SK-N-SH (cell line): Measurements from ENCODE around the gene MAGI3. TPM values are rescaled to one million over a fixed set of nuclear protein-coding genes. Genes with fewer than 3 reads are reported as not detected.
A peak's percentile ranks its signal among the peaks of the same experiment; 100 is the strongest.

Experiments
- CTCF ChIA-PET: fragments of 300-600, 350-600 bp; formaldehyde crosslinking; extraction: SDS; loops from one replicate; lab custom pipeline; 2021; lab: Yijun Ruan, JAX
- POLR2A ChIA-PET: fragments of 350-600 bp; sonication (Branson Sonifier 250); formaldehyde crosslinking; extraction: SDS; loops from one replicate; lab custom pipeline; 2020; ENCODE audit warnings: antibody characterized with exemption, inconsistent platforms; lab: Yijun Ruan, JAX
- DNase-seq: peaks from one replicate; pipeline ENCODE4 v3.0.0; 2012
- H2AFZ ChIP-seq: fragments of 200-600 bp; sonication (generic); 2 replicates; pipeline ENCODE4 v1.8.1; 2016; ENCODE audit warnings: antibody characterized with exemption, mild to moderate bottlenecking, low read depth
- H3F3A ChIP-seq: fragments of 200-600 bp; sonication (generic); replicated peaks from 2 replicates; pipeline ENCODE3; 2016; ENCODE audit warnings: antibody characterized with exemption, mild to moderate bottlenecking; ENCODE audit not compliant: insufficient read depth
- H3K27ac ChIP-seq, 2 experiments: fragments of 200-500 bp in 1 of 2; fragments of 200-600 bp in 1 of 2; sonication (Bioruptor generic) in 1 of 2; sonication (generic), shearing (Covaris generic) in 1 of 2; 2 replicates each; pipeline versions ENCODE4 v1.5.1 to v1.6.1; 2014 to 2016; ENCODE audit warnings: low read depth in 2 of 2, inconsistent platforms in 1 of 2, low read length in 1 of 2, mild to moderate bottlenecking in 1 of 2, mixed read lengths in 1 of 2
- H3K27me3 ChIP-seq: fragments of 200-600 bp; sonication (generic), shearing (Covaris generic); 2 replicates; pipeline ENCODE4 v1.6.1; 2016; ENCODE audit warnings: mixed run types; ENCODE audit not compliant: insufficient read depth
- H3K36me3 ChIP-seq, 2 experiments: fragments of 200-500 bp in 1 of 2; fragments of 200-600 bp in 1 of 2; sonication (Bioruptor generic) in 1 of 2; sonication (generic) in 1 of 2; replicated peaks in 1 of 2; 2 replicates each; pipeline versions ENCODE3 to v1.5.1; 2014 to 2016; ENCODE audit warnings: low read length in 1 of 2, mild to moderate bottlenecking in 1 of 2; ENCODE audit not compliant: insufficient read depth in 2 of 2, control insufficient read depth in 1 of 2
- H3K4me1 ChIP-seq, 2 experiments: fragments of 200-500 bp in 1 of 2; fragments of 200-600 bp in 1 of 2; sonication (Bioruptor generic) in 1 of 2; sonication (generic), shearing (Covaris generic) in 1 of 2; 2 replicates each; pipeline versions ENCODE4 v1.5.1 to v1.6.1; 2014 to 2016; ENCODE audit warnings: low read depth in 1 of 2, low read length in 1 of 2, mixed run types in 1 of 2; ENCODE audit not compliant: insufficient read depth in 2 of 2, control insufficient read depth in 1 of 2
- H3K4me2 ChIP-seq: fragments of 200-600 bp; sonication (generic), shearing (Covaris generic); 2 replicates; pipeline ENCODE4 v1.6.1; 2017; ENCODE audit warnings: mixed run types
- H3K4me3 ChIP-seq, 2 experiments: fragments of 200-500 bp in 1 of 2; fragments of 200-600 bp in 1 of 2; sonication (Bioruptor generic) in 1 of 2; sonication (generic), shearing (Covaris generic) in 1 of 2; 2 replicates each; pipeline versions ENCODE4 v1.5.1 to v1.8.1; 2014 to 2016; ENCODE audit warnings: low read depth in 2 of 2, inconsistent platforms in 1 of 2, low read length in 1 of 2, mild to moderate bottlenecking in 1 of 2, mixed read lengths in 1 of 2, moderate library complexity in 1 of 2
- H3K79me2 ChIP-seq: fragments of 200-600 bp; sonication (generic); 2 replicates; pipeline ENCODE4 v1.8.1; 2017; ENCODE audit warnings: mild to moderate bottlenecking; ENCODE audit not compliant: insufficient read depth
- H3K9ac ChIP-seq: fragments of 200-600 bp; sonication (generic); 2 replicates; pipeline ENCODE4 v1.6.1; 2017; ENCODE audit warnings: mixed run types
- H3K9me2 ChIP-seq: fragments of 200-600 bp; sonication (generic); 2 replicates; pipeline ENCODE4 v1.6.1; 2017; ENCODE audit warnings: mixed run types
- H3K9me3 ChIP-seq: fragments of 200-600 bp; sonication (generic); 2 replicates; pipeline ENCODE4 v1.6.1; 2017; ENCODE audit warnings: mixed run types, mild to moderate bottlenecking, moderate library complexity
- H4K20me1 ChIP-seq: fragments of 200-600 bp; sonication (generic); 2 replicates; pipeline ENCODE4 v1.6.1; 2017; ENCODE audit warnings: mild to moderate bottlenecking, mixed run types; ENCODE audit not compliant: insufficient read depth
- ELF1 ChIP-seq: IDR thresholded peaks from 2 replicates; pipeline ENCODE4 v1.4.0; 2012
- EP300 ChIP-seq, 2 experiments: IDR thresholded peaks; 2 replicates each; pipeline versions ENCODE4 v1.4.0 to v1.6.1; 2012; ENCODE audit warnings: borderline replicate concordance in 1 of 2, low read depth in 1 of 2, low read length in 1 of 2
- FOSL2 ChIP-seq: IDR thresholded peaks from 2 replicates; pipeline ENCODE4 v1.4.0; 2012; ENCODE audit warnings: low read depth, mild to moderate bottlenecking, moderate library complexity, borderline replicate concordance
- FOXM1 ChIP-seq: IDR thresholded peaks from 2 replicates; pipeline ENCODE4 v1.4.0; 2012; ENCODE audit warnings: low read depth, mild to moderate bottlenecking
- GABPA ChIP-seq: IDR thresholded peaks from 2 replicates; pipeline ENCODE4 v1.4.0; 2012; ENCODE audit warnings: low read depth, mild to moderate bottlenecking
- IRF3 ChIP-seq: fragments of 150-350 bp; IDR thresholded peaks from 2 replicates; pipeline ENCODE4 v1.6.1; 2016; ENCODE audit warnings: mild to moderate bottlenecking, low read depth, low read length
- JUND ChIP-seq: IDR thresholded peaks from 2 replicates; pipeline ENCODE4 v1.4.0; 2012
- MAX ChIP-seq: IDR thresholded peaks from 2 replicates; pipeline ENCODE4 v1.4.0; 2012; ENCODE audit warnings: low read depth
- NFIC ChIP-seq: IDR thresholded peaks from 2 replicates; pipeline ENCODE4 v1.4.0; 2012; ENCODE audit warnings: borderline replicate concordance
- PBX3 ChIP-seq: IDR thresholded peaks from 2 replicates; pipeline ENCODE4; 2012
- POLR2AphosphoS5 ChIP-seq: IDR thresholded peaks from 2 replicates; pipeline ENCODE4 v1.6.1; 2012; ENCODE audit warnings: low read depth, low read length
- REST ChIP-seq: IDR thresholded peaks from 2 replicates; pipeline ENCODE4 v1.6.1; 2012; ENCODE audit warnings: mild to moderate bottlenecking, low read depth, low read length, moderate library complexity
- RFX5 ChIP-seq: IDR thresholded peaks from 2 replicates; pipeline ENCODE4 v1.6.1; 2012; ENCODE audit warnings: mild to moderate bottlenecking, improper control_type of control experiment, low read length
- SIN3A ChIP-seq: IDR thresholded peaks from 2 replicates; pipeline ENCODE4 v1.6.1; 2012; ENCODE audit warnings: low read depth, mild to moderate bottlenecking, low read length, moderate library complexity, borderline replicate concordance
- TAF1 ChIP-seq: IDR thresholded peaks from 2 replicates; pipeline ENCODE4 v1.6.1; 2012; ENCODE audit warnings: low read depth, mild to moderate bottlenecking, low read length, moderate library complexity, borderline replicate concordance
- TCF12 ChIP-seq: IDR thresholded peaks from 2 replicates; pipeline ENCODE4 v1.4.0; 2012
- USF1 ChIP-seq: IDR thresholded peaks from 2 replicates; pipeline ENCODE4 v1.4.0; 2012; ENCODE audit warnings: low read depth, borderline replicate concordance
- ZBTB33 ChIP-seq: IDR thresholded peaks from 2 replicates; pipeline ENCODE4 v1.4.0; 2012; ENCODE audit warnings: low read depth, borderline replicate concordance
- WGBS: methylation state at CpG from one replicate; pipeline ENCODE4 v1.1.6; 2017; ENCODE audit warnings: low lambda C conversion rate; 5-methylcytosine and 5-hydroxymethylcytosine counted together
- polyA plus RNA-seq, 3 experiments: library from polyadenylated mRNA; depleted of rRNA; stranded (reverse); fragments of >200 nt; gene quantifications; 2 replicates each; pipeline ENCODE4 v1.2.3, GENCODE V29; 2012

The MAGI3 gene
- polyA plus RNA-seq, 1 of the 3 experiments (the other 2 are of a cell fraction) = 2.9 TPM

- TF ChIP-seq TAF1 = no peak
- TF ChIP-seq IRF3 = no peak
- peak in 1 of 2 experiments; percentile 38; a peak in 1 of 4 replicates for TF ChIP-seq EP300 (IDR thresholded peaks at IDR 0.05; ENCODE audit: borderline replicate concordance in 1 of 2, low read depth in 1 of 2, low read length in 1 of 2)
- TF ChIP-seq SIN3A = no peak
- TF ChIP-seq RFX5 = no peak
- TF ChIP-seq PBX3 = no peak
- TF ChIP-seq USF1 = no peak
- TF ChIP-seq ELF1 = no peak
Measured at GRCh38 chr1:113534875-113535274, 144.6 kb downstream of the MAGI3 start (continued).

GRCh38 chr1:113536182-113536780 is 146.0 kb downstream of the MAGI3 start:
- H3K4me3 ChIP-seq = no peak overlapping the region
- WGBS = 23% methylated on average over 1 of the region's 1 CpG
- peaks cover 30 to 40% of the 10 kb centered on the region in 2 experiments for H3K4me1 ChIP-seq
- H3K27me3 ChIP-seq = no peaks in the 10 kb centered on the region
- H3K27ac ChIP-seq = peak overlapping the region; percentile 91 to 93
- H3K4me2 ChIP-seq = 0 out of 2 replicates have a peak overlapping the region, but pooled peaks have one; percentile 41
- H2AFZ ChIP-seq = no peak overlapping the region
- ChIA-PET POLR2A (no interaction called here), CTCF (interaction anchor here (0.7 kb wide), 1 partner anchor 260 kb away, joined by 3 read pairs; no protein-coding TSS in a partner anchor)
- no peaks in the 10 kb centered on the region for H3K36me3 ChIP-seq
- no peaks in the 10 kb centered on the region for H3K9me3 ChIP-seq
- H3K9ac ChIP-seq = no peak overlapping the region
- TF ChIP-seq ELF1 = no peak
- no peak for TF ChIP-seq REST
- TF ChIP-seq USF1 = no peak
- TF ChIP-seq PBX3 = 0 out of 2 replicates have a peak, but pooled peaks have one; percentile 39
- peak; percentile 24; the same call in 1 of the 2 replicates for TF ChIP-seq POLR2AphosphoS5
- TF ChIP-seq EP300 (IDR thresholded peaks at IDR 0.05; ENCODE audit: borderline replicate concordance in 1 of 2, low read depth in 1 of 2, low read length in 1 of 2) = peak; percentile 42; a peak in 2 of 4 replicates
- TF ChIP-seq JUND = peak; percentile 66
- no peak for TF ChIP-seq GABPA
- TF ChIP-seq FOXM1 = no peak
- TF ChIP-seq TCF12 = peak; percentile 75
- peak; percentile 75 for TF ChIP-seq FOSL2
- TF ChIP-seq MAX = no peak
- no peak for TF ChIP-seq ZBTB33
- peak; percentile 46; the same call in 1 of the 2 replicates for TF ChIP-seq NFIC
- H3K9me2 ChIP-seq = no peaks in the 10 kb centered on the region
- H3F3A ChIP-seq = peaks cover 42% of the 10 kb centered on the region
- H4K20me1 ChIP-seq = no peaks in the 10 kb centered on the region
- H3K79me2 ChIP-seq = peaks cover 77% of the 10 kb centered on the region
- no peak for DNase-seq
